ENCODE results near the gene SIGLEC1. TPM values are rescaled to one million over a fixed set of nuclear protein-coding genes. Genes with fewer than 3 reads are reported as not detected.

SIGLEC1 gene
- total RNA-seq, 1 experiment from 2014 or later: not detected

DNA sequence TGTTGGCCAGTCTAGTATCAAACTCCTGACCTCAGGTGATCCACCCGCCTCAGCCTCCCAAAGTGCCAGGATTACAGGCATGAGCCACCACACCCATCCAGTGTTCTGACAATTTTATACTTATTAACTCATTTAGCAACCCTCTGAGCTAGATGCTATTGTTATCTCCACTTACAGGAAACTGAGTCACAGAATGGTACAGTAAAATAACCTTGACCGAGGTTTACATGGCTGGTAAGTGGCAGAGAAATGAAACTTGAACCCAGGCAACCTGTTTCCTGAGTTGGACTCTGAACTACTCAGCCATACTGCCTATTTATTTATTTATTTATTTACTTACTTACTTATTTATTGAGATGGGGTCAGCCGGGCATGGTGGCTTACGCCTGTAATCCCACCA lies 6.6 kb upstream of the SIGLEC1 start:
- Histone ChIP-seq H3K9ac (ENCODE audit: low read length) (no peak overlapping the region), H3K4me2 (ENCODE audit: low read length) (no peak overlapping the region), H3K4me1 (ENCODE audit: insufficient read depth, low read length) (no peaks in the 10 kb centered on the region), H3K4me3 (ENCODE audit: low read length) (no peak overlapping the region), H3K27me3 (ENCODE audit: low read length) (peaks cover 8% of the 10 kb centered on the region; the same call in 1 of the 2 replicates), H3K27ac (ENCODE audit: low read length) (no peak overlapping the region), H4K20me1 (ENCODE audit: low read length) (no peaks in the 10 kb centered on the region), H3K79me2 (ENCODE audit: low read length) (no peaks in the 10 kb centered on the region), H3K36me3 (ENCODE audit: low read depth, low read length) (no peaks in the 10 kb centered on the region), H3K9me3 (ENCODE audit: low read length) (no peaks in the 10 kb centered on the region), H3K9me2 (replicated peaks; ENCODE audit: low read length) (no peaks in the 10 kb centered on the region), H2AFZ (ENCODE audit: low read length) (no peak overlapping the region), H3F3A (ENCODE audit: low read length, unreplicated experiment) (no peaks in the 10 kb centered on the region)
- TF ChIP-seq EZH2phosphoT487 (IDR thresholded peaks at IDR 0.05; ENCODE audit: borderline replicate concordance, low read length) (no peak), EZH2 (IDR thresholded peaks at IDR 0.05; ENCODE audit: low read length, unreplicated experiment) (no peak)
- TF ChIP-seq, protein P1, sequence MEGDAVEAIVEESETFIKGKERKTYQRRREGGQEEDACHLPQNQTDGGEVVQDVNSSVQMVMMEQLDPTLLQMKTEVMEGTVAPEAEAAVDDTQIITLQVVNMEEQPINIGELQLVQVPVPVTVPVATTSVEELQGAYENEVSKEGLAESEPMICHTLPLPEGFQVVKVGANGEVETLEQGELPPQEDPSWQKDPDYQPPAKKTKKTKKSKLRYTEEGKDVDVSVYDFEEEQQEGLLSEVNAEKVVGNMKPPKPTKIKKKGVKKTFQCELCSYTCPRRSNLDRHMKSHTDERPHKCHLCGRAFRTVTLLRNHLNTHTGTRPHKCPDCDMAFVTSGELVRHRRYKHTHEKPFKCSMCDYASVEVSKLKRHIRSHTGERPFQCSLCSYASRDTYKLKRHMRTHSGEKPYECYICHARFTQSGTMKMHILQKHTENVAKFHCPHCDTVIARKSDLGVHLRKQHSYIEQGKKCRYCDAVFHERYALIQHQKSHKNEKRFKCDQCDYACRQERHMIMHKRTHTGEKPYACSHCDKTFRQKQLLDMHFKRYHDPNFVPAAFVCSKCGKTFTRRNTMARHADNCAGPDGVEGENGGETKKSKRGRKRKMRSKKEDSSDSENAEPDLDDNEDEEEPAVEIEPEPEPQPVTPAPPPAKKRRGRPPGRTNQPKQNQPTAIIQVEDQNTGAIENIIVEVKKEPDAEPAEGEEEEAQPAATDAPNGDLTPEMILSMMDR (conservative IDR thresholded peaks at IDR 0.05; ENCODE audit: low read depth, low read length): no peak
- POLR2A ChIA-PET (ENCODE audit: unreplicated experiment): no interaction called here
- CTCF ChIA-PET: no interaction called here
- BruUV-seq (replicated peaks): no TSS peak
- intact Hi-C loops (cut with micrococcal nuclease): no loop called here
- ATAC-seq (no peak), DNase-seq (no peak)

DNA sequence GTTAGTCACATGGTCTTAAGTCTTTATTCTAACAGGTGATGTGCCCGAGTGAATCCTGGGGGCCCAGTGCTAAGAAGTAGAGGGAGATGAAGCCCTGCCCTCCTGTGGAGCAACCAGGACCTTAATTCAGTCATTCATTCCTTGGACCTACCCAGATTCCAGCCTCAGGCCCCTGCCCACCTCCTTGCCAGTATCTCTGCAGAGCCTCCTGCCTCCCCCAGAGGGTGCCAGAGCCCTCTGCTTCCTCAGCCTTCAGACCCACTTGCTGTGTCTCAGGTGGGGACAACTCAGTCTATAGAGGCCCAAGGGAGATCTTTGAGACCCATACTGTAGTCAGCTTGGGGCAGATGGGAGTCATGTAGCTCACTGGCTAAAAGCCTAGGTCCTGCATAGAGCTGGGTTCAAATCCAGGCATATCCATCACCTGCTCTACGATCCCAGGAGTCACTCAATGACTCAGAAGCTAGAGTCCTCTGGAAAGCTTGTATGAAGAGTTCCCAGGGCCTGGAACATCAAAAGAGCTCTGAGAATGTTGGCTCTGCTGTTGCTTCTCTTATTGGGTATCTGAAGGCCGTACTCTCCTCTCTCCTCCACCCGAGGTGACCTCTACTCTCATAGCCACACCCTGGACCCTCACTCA lies 3.9 kb upstream of the SIGLEC1 start:
- ChIA-PET POLR2A (ENCODE audit: unreplicated experiment) (no interaction called here), CTCF (interaction anchor here (0.6 to 1.7 kb wide), 6 partner anchors 11 to 104 kb away, joined by 3 to 11 read pairs (median 4); partner anchors contain the start of genes ADISSP and SPEF1)
- intact Hi-C loops (cut with micrococcal nuclease): loop anchor here (1.0 kb wide), 1 partner anchor 65 kb away; the partner anchor contains the start of gene SPEF1
- Histone ChIP-seq H3K4me1 (ENCODE audit: insufficient read depth, low read length) (no peaks in the 10 kb centered on the region), H3K4me3 (ENCODE audit: low read length) (no peak overlapping the region), H3K27ac (ENCODE audit: low read length) (no peak overlapping the region), H3K9me3 (ENCODE audit: low read length) (no peaks in the 10 kb centered on the region), H3K9ac (ENCODE audit: low read length) (no peak overlapping the region), H3K79me2 (ENCODE audit: low read length) (no peaks in the 10 kb centered on the region), H3K27me3 (ENCODE audit: low read length) (peaks cover 8% of the 10 kb centered on the region; the same call in 1 of the 2 replicates), H2AFZ (ENCODE audit: low read length) (no peak overlapping the region), H3K4me2 (ENCODE audit: low read length) (no peak overlapping the region), H3K9me2 (replicated peaks; ENCODE audit: low read length) (no peaks in the 10 kb centered on the region), H3F3A (ENCODE audit: low read length, unreplicated experiment) (no peaks in the 10 kb centered on the region), H4K20me1 (ENCODE audit: low read length) (no peaks in the 10 kb centered on the region), H3K36me3 (ENCODE audit: low read depth, low read length) (no peaks in the 10 kb centered on the region)
- DNase-seq (peak; percentile 64), ATAC-seq (peak; percentile 93)
- TF ChIP-seq, protein P1 (conservative IDR thresholded peaks at IDR 0.05; ENCODE audit: low read depth, low read length): peak; percentile 92
- no peak for TF ChIP-seq EZH2 (IDR thresholded peaks at IDR 0.05; ENCODE audit: low read length, unreplicated experiment)
- BruUV-seq (replicated peaks): no TSS peak

DNA sequence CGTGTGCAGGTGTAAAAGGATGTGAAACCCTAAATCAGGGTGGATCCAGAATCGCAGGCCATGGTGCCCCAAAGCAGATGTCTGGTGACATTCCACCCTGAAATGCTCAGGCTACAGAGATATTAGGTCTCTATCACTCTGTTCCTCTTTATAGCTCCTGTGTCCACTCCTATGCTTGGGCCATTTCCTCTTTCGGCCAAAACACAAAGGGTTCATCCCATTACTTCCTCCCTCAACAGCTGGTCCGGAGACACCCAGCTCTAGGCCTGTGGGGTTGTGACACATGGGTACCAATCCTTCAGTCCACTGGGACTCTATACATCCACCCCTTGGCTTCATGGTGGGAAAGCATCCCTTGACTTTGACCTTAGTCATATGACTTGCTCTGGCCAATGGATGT lies 1.7 kb upstream of the SIGLEC1 start:
- Histone ChIP-seq H3K4me2 (ENCODE audit: low read length) (no peak overlapping the region), H3K79me2 (ENCODE audit: low read length) (no peaks in the 10 kb centered on the region), H3K27ac (ENCODE audit: low read length) (no peak overlapping the region), H3K36me3 (ENCODE audit: low read depth, low read length) (no peaks in the 10 kb centered on the region), H3K4me3 (ENCODE audit: low read length) (no peak overlapping the region), H3K9me2 (replicated peaks; ENCODE audit: low read length) (no peaks in the 10 kb centered on the region), H3K9ac (ENCODE audit: low read length) (no peak overlapping the region), H2AFZ (ENCODE audit: low read length) (no peak overlapping the region), H4K20me1 (ENCODE audit: low read length) (no peaks in the 10 kb centered on the region), H3K27me3 (ENCODE audit: low read length) (no peaks in the 10 kb centered on the region), H3F3A (ENCODE audit: low read length, unreplicated experiment) (no peaks in the 10 kb centered on the region), H3K4me1 (ENCODE audit: insufficient read depth, low read length) (no peaks in the 10 kb centered on the region), H3K9me3 (ENCODE audit: low read length) (no peaks in the 10 kb centered on the region)
- ATAC-seq (no peak), DNase-seq (no peak)
- POLR2A ChIA-PET (ENCODE audit: unreplicated experiment): no interaction called here
- BruUV-seq (replicated peaks): no TSS peak
- intact Hi-C loops (cut with micrococcal nuclease): no loop called here
- CTCF ChIA-PET: no interaction called here
- no peak for TF ChIP-seq EZH2phosphoT487 (IDR thresholded peaks at IDR 0.05; ENCODE audit: borderline replicate concordance, low read length)
- TF ChIP-seq, protein P1 (conservative IDR thresholded peaks at IDR 0.05; ENCODE audit: low read depth, low read length): no peak
- no peak for TF ChIP-seq EZH2 (IDR thresholded peaks at IDR 0.05; ENCODE audit: low read length, unreplicated experiment)
